OCI-LY3 (cell line): ENCODE results near the gene FMNL2.

Source experiments
- H2AFZ ChIP-seq: fragments of 200-600, 300-600 bp; shearing (Covaris generic); 2 replicates; pipeline ENCODE4 v1.6.0; 2014; ENCODE audit warnings: antibody characterized with exemption, low read depth, low read length
- H3K27ac ChIP-seq: fragments of 200-600, 300-600 bp; sonication (generic); 2 replicates; pipeline ENCODE4 v1.5.1; 2014; ENCODE audit warnings: mild to moderate bottlenecking, low read length, moderate library complexity, mixed read lengths
- H3K27me3 ChIP-seq: fragments of 200-600, 300-600 bp; sonication (generic); 2 replicates; pipeline ENCODE4 v1.6.1; 2014; ENCODE audit warnings: low read depth, low read length, mixed read lengths
- H3K36me3 ChIP-seq: fragments of 200-600, 300-600 bp; sonication (generic); replicated peaks from 2 replicates; pipeline ENCODE3; 2014; ENCODE audit warnings: low read depth, low read length, mixed read lengths
- H3K4me1 ChIP-seq: fragments of 300-600, 200-600 bp; sonication (generic); 2 replicates; pipeline ENCODE4 v1.6.1; 2014; ENCODE audit warnings: low read length, mixed read lengths
- H3K4me2 ChIP-seq: fragments of 200-600, 300-600 bp; sonication (generic); 2 replicates; pipeline ENCODE4 v1.6.1; 2014; ENCODE audit warnings: low read length, mixed read lengths
- H3K4me3 ChIP-seq: fragments of 300-600, 200-600 bp; sonication (generic); 2 replicates; pipeline ENCODE4 v1.5.1; 2014; ENCODE audit warnings: antibody characterized with exemption, mild to moderate bottlenecking, low read length, moderate library complexity
- H3K79me2 ChIP-seq: fragments of 300-600, 200-600 bp; shearing (Covaris generic); 2 replicates; pipeline ENCODE4 v1.6.1; 2014; ENCODE audit warnings: mild to moderate bottlenecking, low read length, mixed read lengths
- H3K9ac ChIP-seq: fragments of 300-600, 200-600 bp; shearing (Covaris generic); 2 replicates; pipeline ENCODE4 v1.6.0; 2014; ENCODE audit warnings: mild to moderate bottlenecking, low read length, moderate library complexity
- H3K9me3 ChIP-seq: fragments of 200-600, 300-600 bp; shearing (Covaris generic); 2 replicates; pipeline ENCODE4 v1.6.1; 2014; ENCODE audit warnings: low read length, mixed read lengths; ENCODE audit not compliant: insufficient read depth
- H4K20me1 ChIP-seq: fragments of 200-600, 300-600 bp; sonication (generic); 2 replicates; pipeline ENCODE4 v1.6.1; 2016; ENCODE audit warnings: low read length, mixed read lengths; ENCODE audit not compliant: insufficient read depth
- EZH2phosphoT487 ChIP-seq: fragments of 200-600 bp; shearing (Covaris generic); IDR thresholded peaks from 2 replicates; pipeline ENCODE4 v1.6.1; 2018; ENCODE audit warnings: antibody characterized with exemption, mixed run types, low read depth
- TF ChIP-seq, protein P1 (sequence below): fragments of 200-600, 300-600 bp; sonication (generic); IDR thresholded peaks from 2 replicates; pipeline ENCODE4 v1.5.1; 2014; ENCODE audit warnings: antibody characterized with exemption, low read length, low read depth

FMNL2 gene

DNA sequence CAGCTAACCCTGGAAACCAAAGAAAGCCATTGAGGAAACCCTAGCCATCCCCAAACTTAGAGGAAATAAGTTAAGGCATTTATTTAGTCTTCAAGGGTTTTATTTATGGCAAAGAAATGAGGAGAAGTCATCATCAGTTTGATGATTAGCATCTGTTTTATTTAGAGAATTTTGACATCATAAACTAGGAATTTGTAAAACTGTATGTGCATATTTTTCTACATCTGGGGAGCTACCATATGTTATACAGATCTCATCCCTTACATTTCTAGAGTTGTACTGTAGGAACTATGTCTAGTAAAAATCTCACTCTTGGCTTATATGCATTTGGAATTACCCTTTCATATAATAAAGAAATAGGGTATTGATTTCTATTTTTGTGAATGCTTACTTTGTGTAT is 48.7 kb downstream of the FMNL2 start:
- H3K9ac ChIP-seq: no peak overlapping the region
- H3K4me2 ChIP-seq: no peak overlapping the region
- no peak overlapping the region for H3K4me3 ChIP-seq
- H2AFZ ChIP-seq: no peak overlapping the region
- no peaks in the 10 kb centered on the region for H3K79me2 ChIP-seq
- peaks cover 2% of the 10 kb centered on the region for H3K27me3 ChIP-seq
- H3K27ac ChIP-seq: no peak overlapping the region
- TF ChIP-seq, protein P1, sequence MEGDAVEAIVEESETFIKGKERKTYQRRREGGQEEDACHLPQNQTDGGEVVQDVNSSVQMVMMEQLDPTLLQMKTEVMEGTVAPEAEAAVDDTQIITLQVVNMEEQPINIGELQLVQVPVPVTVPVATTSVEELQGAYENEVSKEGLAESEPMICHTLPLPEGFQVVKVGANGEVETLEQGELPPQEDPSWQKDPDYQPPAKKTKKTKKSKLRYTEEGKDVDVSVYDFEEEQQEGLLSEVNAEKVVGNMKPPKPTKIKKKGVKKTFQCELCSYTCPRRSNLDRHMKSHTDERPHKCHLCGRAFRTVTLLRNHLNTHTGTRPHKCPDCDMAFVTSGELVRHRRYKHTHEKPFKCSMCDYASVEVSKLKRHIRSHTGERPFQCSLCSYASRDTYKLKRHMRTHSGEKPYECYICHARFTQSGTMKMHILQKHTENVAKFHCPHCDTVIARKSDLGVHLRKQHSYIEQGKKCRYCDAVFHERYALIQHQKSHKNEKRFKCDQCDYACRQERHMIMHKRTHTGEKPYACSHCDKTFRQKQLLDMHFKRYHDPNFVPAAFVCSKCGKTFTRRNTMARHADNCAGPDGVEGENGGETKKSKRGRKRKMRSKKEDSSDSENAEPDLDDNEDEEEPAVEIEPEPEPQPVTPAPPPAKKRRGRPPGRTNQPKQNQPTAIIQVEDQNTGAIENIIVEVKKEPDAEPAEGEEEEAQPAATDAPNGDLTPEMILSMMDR: no peak
- TF ChIP-seq EZH2phosphoT487: no peak
- H3K9me3 ChIP-seq: no peaks in the 10 kb centered on the region
- H3K4me1 ChIP-seq: peaks cover 25% of the 10 kb centered on the region
- no peaks in the 10 kb centered on the region for H4K20me1 ChIP-seq
- no peaks in the 10 kb centered on the region for H3K36me3 ChIP-seq

DNA sequence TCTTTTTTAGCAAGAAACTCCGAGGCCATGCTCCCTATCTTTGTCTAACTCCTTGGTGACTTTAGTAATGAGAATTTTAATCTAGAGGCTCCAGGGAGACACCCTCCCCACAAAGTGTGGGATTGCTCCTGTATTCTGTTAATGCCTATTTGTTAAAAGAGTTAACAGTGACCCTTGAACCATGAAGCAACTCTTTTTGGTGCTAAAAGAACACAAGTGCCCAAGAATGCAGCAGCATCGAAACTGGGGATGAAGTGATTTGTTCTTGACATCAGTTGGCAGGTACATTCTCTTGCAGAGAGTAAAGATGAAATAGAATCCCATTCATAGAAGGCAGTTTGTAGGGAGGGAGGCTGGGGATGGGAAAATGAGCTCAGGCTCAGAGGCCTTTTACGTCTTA is 50.0 kb downstream of the FMNL2 start:
- Histone ChIP-seq H4K20me1 (no peaks in the 10 kb centered on the region), H3K27me3 (peaks cover 2% of the 10 kb centered on the region), H3K79me2 (no peaks in the 10 kb centered on the region), H3K27ac (no peak overlapping the region), H3K9ac (no peak overlapping the region), H3K9me3 (no peaks in the 10 kb centered on the region), H3K4me2 (no peak overlapping the region), H3K4me1 (peaks cover 14% of the 10 kb centered on the region), H3K4me3 (no peak overlapping the region), H3K36me3 (no peaks in the 10 kb centered on the region), H2AFZ (no peak overlapping the region)
- TF ChIP-seq EZH2phosphoT487: no peak
- TF ChIP-seq, protein P1: no peak

DNA sequence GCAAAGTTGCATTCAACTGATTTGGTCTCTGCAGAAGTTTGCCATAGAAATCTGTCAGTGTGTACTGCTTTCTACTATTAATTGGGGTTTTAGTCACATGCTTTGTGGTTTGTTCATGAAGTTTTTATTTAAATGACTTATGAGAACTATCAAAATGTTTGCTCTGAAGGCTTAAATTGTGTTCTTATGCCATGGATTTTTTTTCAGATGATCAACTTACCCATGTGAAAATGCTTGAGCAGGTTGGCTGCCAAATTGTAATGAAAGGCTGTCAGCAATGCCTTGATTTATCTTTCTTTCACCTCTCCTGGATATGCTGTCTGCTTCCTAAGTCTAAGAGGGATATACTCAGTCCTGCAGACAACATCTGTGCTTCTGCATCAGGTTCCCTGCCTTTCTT is 50.7 kb downstream of the FMNL2 start:
- no peaks in the 10 kb centered on the region; the same call in 1 of the 2 replicates for H3K27me3 ChIP-seq
- H2AFZ ChIP-seq: no peak overlapping the region
- H4K20me1 ChIP-seq: no peaks in the 10 kb centered on the region
- TF ChIP-seq EZH2phosphoT487: no peak
- TF ChIP-seq, protein P1: no peak
- no peak overlapping the region for H3K9ac ChIP-seq
- H3K36me3 ChIP-seq: no peaks in the 10 kb centered on the region
- H3K4me1 ChIP-seq: peaks cover 8% of the 10 kb centered on the region
- H3K27ac ChIP-seq: no peak overlapping the region
- no peak overlapping the region for H3K4me3 ChIP-seq
- no peaks in the 10 kb centered on the region for H3K79me2 ChIP-seq
- H3K4me2 ChIP-seq: no peak overlapping the region
- no peaks in the 10 kb centered on the region for H3K9me3 ChIP-seq

DNA sequence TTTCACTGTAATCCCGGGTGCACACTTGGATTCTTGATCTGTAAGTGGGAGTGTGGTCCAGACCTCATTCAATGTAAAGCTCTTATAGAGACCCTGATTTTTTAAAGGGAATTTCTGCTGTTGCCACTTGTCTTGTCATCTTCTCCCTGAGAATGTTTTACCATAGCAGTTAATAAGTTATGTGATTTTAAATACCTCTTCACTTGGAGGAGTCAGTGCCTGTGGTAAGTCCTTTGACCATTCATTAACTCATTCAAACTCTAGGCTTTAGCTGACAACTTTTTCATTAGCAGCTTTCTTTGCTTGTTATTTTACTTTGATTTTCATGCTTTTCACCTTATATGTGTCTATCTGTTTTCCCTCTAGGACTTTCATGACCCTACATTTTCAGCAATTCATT is 51.3 kb downstream of the FMNL2 start:
- Histone ChIP-seq H4K20me1 (no peaks in the 10 kb centered on the region), H3K36me3 (no peaks in the 10 kb centered on the region), H3K9me3 (no peaks in the 10 kb centered on the region), H2AFZ (no peak overlapping the region), H3K79me2 (no peaks in the 10 kb centered on the region), H3K27ac (no peak overlapping the region), H3K4me2 (no peak overlapping the region), H3K4me3 (no peak overlapping the region), H3K4me1 (peaks cover 4% of the 10 kb centered on the region; the same call in 1 of the 2 replicates), H3K9ac (no peak overlapping the region), H3K27me3 (no peaks in the 10 kb centered on the region)
- TF ChIP-seq, protein P1: no peak
